NCI-H2107 treated with DMSO at 0.1 percent for 48 hours (cell line): Measurements from ENCODE around the gene RUVBL1.

Source experiments
- DNase-seq: peaks from one replicate; lab custom pipeline; 2025; ENCODE audit not compliant: unreplicated experiment; lab: John Stamatoyannopoulos, UW

Gene RUVBL1

GRCh38 chr3:128133273-128133883 is 9.8 kb upstream of the RUVBL1 start:
- peak; percentile 34 for DNase-seq

- no peak for DNase-seq
These were observed 8.5 kb upstream of the RUVBL1 start for GRCh38 chr3:128131897-128132646.

- no peak for DNase-seq
These were observed 4.6 kb upstream of the RUVBL1 start for GRCh38 chr3:128128251-128128650.

GRCh38 chr3:128127236-128127635 is 3.6 kb upstream of the RUVBL1 start:
- DNase-seq, result no peak

GRCh38 chr3:128123156-128123537 is 465 bp downstream of the RUVBL1 start:
- DNase-seq, result no peak

GRCh38 chr3:128122013-128122412 is 1.6 kb downstream of the RUVBL1 start:
- DNase-seq, result no peak

- no peak for DNase-seq
These were observed 9.5 kb downstream of the RUVBL1 start for GRCh38 chr3:128113817-128114794.

GRCh38 chr3:128112357-128112968 is 11.1 kb downstream of the RUVBL1 start:
- no peak for DNase-seq

- DNase-seq, result no peak
These were observed 12.5 kb downstream of the RUVBL1 start for GRCh38 chr3:128111147-128111546.

- DNase-seq, result no peak
These were observed 15.8 kb downstream of the RUVBL1 start for GRCh38 chr3:128107834-128108233.

GRCh38 chr3:128103136-128103676 is 20.4 kb downstream of the RUVBL1 start:
- no peak for DNase-seq

- no peak for DNase-seq
These were observed 23.0 kb downstream of the RUVBL1 start for GRCh38 chr3:128100638-128101037.

- DNase-seq, result peak; percentile 10
These were observed 23.5 kb downstream of the RUVBL1 start for GRCh38 chr3:128100161-128100560.

- DNase-seq, result no peak
These were observed 25.4 kb downstream of the RUVBL1 start for GRCh38 chr3:128098234-128098633.

- peak; percentile 77 for DNase-seq
These were observed 28.3 kb downstream of the RUVBL1 start for GRCh38 chr3:128095222-128095703.

- DNase-seq, result no peak
These were observed 29.1 kb downstream of the RUVBL1 start for GRCh38 chr3:128094295-128095151.

- DNase-seq, result no peak
These were observed 32.0 kb downstream of the RUVBL1 start for GRCh38 chr3:128091586-128091985.

GRCh38 chr3:128089135-128089534 is 34.5 kb downstream of the RUVBL1 start:
- no peak for DNase-seq

GRCh38 chr3:128084675-128085021 is 39.0 kb downstream of the RUVBL1 start:
- no peak for DNase-seq
